AG08396 (cell line): ENCODE measurements around the gene PBXIP1.
A peak's percentile ranks its signal among the peaks of the same experiment; 100 is the strongest.
"Not testable (repeated sequence)": the region's sequence is repeated elsewhere in the genome, so short reads cannot be mapped to it uniquely, and the experiment has no call there.

Experiments used
- DNase-seq: peaks from one replicate; pipeline ENCODE4 v3.0.0; 2012; ENCODE audit warnings: low spot score, mixed read lengths

PBXIP1 gene

GRCh38 chr1:154994269-154994587 lies 38.3 kb upstream of the PBXIP1 start:
- DNase-seq: no peak

- DNase-seq: no peak
Measured at GRCh38 chr1:154993572-154994268, 37.8 kb upstream of the PBXIP1 start, which contains the start of gene LENEP. LENEP (plus strand) TSS chr1:154993586; CDS start chr1:154993608, 22 bp downstream.

- DNase-seq: no peak
Measured at GRCh38 chr1:154992721-154993571, 37.0 kb upstream of the PBXIP1 start.

GRCh38 chr1:154990276-154990675 lies 34.4 kb upstream of the PBXIP1 start:
- DNase-seq: no peak

- no peak for DNase-seq
Measured at GRCh38 chr1:154989195-154989860, 33.4 kb upstream of the PBXIP1 start.

GRCh38 chr1:154988058-154988954 lies 32.4 kb upstream of the PBXIP1 start:
- no peak for DNase-seq

GRCh38 chr1:154987326-154987725 lies 31.4 kb upstream of the PBXIP1 start:
- no peak for DNase-seq

- DNase-seq: not testable (repeated sequence)
Measured at GRCh38 chr1:154986736-154987135, 30.8 kb upstream of the PBXIP1 start.

GRCh38 chr1:154983776-154984466 lies 28.0 kb upstream of the PBXIP1 start:
- no peak for DNase-seq

- DNase-seq: peak; percentile 96
Measured at GRCh38 chr1:154982897-154983648, 27.2 kb upstream of the PBXIP1 start, which contains the start of gene FLAD1. FLAD1 (plus strand) TSS chr1:154983344; CDS start chr1:154983695, 351 bp downstream.

GRCh38 chr1:154982341-154982740 lies 26.4 kb upstream of the PBXIP1 start:
- DNase-seq: no peak

- no peak for DNase-seq
Measured at GRCh38 chr1:154978360-154978759, 22.5 kb upstream of the PBXIP1 start.

GRCh38 chr1:154977762-154978161 lies 21.9 kb upstream of the PBXIP1 start:
- DNase-seq: not testable (repeated sequence)

GRCh38 chr1:154975409-154976059 lies 19.6 kb upstream of the PBXIP1 start:
- no peak for DNase-seq

GRCh38 chr1:154974808-154975408 lies 19.0 kb upstream of the PBXIP1 start:
- peak; percentile 87 for DNase-seq

- peak; percentile 94 for DNase-seq
Measured at GRCh38 chr1:154974102-154974807, 18.4 kb upstream of the PBXIP1 start, which contains the start of gene CKS1B. CKS1B (plus strand) TSS chr1:154974681; CDS start chr1:154974746, 65 bp downstream.

- peak; percentile 79 for DNase-seq
Measured at GRCh38 chr1:154973344-154974101, 17.6 kb upstream of the PBXIP1 start.
